Activated CD4-positive, alpha-beta T cell treated with anti-CD3 and anti-CD28 coated beads for 48 hours (primary cell): Measurements from ENCODE around the gene OGFOD3.
"Not testable (repeated sequence)": the region's sequence is repeated elsewhere in the genome, so short reads cannot be mapped to it uniquely, and the experiment has no call there.

Source experiments
- DNase-seq: peaks from one replicate; pipeline ENCODE4 v3.0.0-alpha.2; 2020

The OGFOD3 gene, protein sequence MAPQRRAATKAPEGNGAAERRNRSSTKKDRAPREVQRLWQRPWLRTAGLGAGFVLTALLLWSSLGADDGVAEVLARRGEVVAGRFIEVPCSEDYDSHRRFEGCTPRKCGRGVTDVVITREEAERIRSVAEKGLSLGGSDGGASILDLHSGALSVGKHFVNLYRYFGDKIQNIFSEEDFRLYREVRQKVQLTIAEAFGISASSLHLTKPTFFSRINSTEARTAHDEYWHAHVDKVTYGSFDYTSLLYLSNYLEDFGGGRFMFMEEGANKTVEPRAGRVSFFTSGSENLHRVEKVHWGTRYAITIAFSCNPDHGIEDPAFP

DNA sequence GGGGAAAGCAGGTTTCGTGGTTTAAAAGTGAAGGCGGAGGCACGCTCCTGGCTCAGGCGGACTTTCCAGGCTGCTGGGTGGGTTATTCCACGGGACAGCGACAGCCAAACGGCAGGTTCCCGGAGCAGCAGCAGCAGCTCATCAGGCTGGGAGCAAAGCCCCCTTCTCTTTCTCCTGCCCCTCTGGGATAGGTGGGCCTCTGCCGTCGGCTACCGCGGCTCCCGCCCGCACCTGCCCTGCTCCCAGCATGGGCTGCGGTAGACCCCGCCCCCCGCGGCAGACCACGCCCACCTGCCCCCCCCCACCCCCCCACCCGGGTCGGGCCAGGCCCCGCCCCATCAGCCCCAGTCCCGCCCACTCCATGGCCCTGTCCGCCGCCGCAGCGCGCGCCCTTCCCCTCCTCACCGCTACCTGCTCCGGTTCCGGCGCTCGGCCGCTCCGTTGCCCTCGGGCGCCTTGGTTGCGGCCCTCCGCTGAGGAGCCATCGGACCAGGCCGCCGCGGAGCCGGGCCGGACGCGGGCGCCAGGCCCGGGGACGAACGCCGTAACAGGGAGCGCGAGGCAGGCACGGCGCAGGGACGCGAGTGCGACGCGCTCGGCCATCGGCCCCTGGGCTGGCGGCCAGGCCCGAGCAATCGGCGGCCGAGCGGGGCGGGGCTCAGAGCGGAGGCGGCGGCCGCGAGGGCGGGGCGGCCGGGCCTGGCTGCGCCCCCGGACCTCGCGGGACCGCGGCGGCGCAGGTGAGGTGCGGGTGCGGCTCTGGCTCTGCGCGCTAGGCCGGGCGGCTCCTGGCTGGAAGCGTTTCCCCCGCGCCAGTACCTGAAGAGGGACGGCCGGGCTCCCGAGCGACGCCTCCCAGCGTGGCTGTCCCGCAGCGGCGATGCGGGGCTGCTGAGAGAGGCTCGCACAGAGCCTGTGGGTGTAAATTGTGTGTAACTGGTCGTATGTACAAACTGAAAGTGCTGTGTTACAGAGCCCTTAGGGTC lies at the start of gene OGFOD3, which contains the start of gene HEXD:
TSS of gene OGFOD3 (minus strand) at position 586 of the 986 bp plus-strand sequence. CDS start at position 485, 101 bp downstream.
TSS of gene HEXD (plus strand) at position 347 of the 986 bp plus-strand sequence. CDS start 1,453 bp downstream, outside the sequence.
- peak; percentile 85 for DNase-seq

DNA sequence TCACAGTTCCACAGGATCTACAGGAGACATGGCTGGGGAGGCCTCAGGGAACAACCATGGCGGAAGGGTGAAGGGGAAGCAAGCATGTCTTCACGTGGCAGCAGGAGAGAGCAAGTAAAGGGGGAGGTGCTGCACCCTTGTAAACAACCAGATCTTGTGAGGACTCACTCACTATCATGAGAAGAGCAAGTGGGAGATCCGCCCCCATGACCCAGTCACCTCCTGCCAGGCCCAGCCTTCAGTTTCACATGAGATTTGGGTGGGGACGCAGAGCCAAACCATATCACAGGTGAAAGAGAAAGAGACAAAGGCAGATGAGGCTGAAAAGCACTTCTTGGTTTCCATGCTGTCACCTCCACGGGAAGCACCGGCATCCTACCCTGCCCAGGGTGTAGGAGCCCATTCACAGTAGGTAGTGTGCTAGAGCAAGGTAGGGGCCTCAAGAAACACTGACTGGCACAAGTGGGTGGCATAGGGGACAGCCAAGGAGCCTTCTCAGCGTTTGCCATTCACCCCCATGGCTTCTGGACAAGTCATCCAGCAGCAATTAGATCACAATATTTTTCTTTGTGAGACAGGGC lies 46.7 kb upstream of the OGFOD3 start:
- peak; percentile 37 for DNase-seq

DNA sequence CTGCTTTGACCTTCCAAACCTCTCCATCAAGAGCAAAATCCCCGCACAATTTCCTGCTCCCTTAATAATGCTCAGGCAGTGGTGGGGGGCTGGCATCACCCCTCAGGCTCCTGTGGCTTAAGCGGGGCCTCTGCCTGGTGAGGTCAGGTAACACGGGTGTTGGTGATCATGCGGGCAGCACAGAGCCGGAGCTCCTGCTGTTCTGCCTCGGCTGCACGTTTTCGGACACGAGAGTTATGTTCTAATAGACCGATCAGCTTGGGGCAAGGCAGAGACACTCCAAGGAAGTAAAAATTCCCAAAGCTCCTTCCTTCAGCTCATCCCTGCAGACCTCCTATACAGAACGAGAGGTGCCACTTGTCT lies 46.2 kb upstream of the OGFOD3 start:
- DNase-seq: no peak

DNA sequence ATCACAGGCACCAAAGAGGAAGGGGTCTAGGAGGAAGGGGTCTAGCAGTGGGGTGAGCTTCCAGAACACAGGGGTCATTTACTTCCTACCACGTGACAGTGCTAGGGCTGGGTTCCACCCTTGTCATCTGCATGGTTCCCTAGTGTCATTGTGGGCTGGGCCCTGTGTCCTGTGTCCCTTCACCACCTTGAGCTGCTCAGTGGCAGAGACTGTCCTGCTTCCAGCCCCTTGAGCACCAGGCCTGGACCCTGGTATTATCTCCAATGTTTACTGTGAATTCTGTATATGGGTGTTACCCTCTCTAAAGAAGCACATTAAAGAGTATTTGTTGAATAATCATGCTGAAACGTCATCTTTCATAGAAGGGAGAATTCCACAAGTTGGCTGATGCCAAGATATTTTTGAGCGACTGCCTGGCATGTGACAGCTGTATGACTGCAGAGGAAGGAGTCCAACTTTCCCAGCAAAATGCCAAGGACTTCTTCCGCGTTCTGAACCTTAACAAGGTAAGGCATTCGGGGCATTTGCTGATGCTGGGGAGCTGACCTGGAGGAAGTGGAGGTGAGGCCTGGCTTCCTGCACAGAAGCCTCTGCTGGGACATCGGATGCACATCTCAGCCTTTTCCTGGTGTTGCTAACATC lies 45.7 kb upstream of the OGFOD3 start:
- DNase-seq: no peak

DNA sequence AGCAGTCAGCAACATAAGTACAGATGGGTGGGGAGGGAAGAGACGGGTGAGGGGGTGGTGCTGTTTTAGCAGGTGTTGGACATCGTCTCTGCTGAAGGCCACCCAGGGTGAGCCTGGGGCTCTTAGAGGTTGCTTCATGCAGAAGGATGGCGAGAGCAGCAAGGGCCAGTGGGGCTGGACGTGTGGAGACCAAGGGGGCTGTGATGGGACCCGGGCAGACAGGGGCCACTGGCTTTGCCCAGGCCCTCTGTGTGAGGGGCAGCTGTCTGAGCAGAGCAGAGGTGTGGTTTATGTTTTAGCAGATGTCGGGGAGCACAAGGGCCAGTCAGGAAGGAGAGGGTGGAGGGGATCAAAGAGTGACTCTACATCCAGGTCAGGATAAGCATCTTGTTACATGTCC lies 45.0 kb upstream of the OGFOD3 start:
- DNase-seq: no peak

DNA sequence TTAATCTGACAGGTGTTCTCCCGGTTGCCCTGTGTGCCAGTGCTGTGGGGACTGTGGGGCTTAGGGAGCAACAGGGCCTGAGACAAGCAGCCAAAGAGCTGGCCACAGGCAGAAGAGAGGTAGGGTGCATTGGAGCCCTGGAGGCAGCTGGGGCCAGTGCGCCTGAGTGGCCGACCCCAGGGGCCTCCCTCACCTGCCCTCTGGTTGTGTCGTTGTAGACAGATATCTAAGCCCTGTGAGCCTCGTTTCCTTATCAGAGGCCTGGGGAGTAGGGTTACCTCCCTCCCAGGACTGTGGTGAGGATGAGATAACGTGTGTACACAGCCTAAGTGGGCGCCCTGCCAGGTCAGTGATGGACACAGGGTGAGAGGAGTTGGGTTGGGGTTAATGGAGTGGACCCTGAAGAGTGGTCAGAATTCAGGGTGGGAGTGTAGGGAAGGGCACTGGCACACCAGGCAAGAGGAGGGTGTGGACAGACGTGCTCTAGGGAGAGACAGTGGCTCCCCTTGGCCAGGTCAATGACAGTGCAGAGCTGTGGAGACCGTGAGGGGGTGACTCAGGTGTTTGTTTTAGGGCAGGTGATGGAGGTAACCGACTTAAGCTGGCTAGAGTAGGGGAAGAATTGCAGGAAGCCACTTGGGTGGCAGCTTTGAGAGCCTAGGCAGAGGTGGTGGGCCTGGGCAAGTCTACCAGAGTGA lies 43.6 kb upstream of the OGFOD3 start:
- DNase-seq: no peak

DNA sequence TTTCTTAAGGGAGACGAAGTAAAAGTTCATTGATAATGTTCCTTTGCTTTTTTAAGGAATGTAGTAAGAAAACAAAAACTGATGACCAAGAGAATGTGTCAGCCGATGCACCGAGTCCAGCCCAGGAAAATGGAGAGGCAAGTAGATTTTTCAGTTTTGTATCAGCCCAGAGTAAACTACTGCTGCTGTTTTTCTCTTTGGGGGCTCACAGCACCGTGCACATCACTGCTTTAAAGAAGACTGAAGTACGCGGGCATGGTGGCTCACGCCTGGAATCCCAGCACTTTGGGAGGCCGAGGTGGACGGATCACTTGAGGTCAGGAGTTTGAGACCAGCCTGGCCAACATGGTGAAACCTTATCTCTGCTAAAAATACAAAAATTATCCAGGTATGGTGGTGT lies 41.5 kb upstream of the OGFOD3 start:
- not testable (repeated sequence) for DNase-seq

DNA sequence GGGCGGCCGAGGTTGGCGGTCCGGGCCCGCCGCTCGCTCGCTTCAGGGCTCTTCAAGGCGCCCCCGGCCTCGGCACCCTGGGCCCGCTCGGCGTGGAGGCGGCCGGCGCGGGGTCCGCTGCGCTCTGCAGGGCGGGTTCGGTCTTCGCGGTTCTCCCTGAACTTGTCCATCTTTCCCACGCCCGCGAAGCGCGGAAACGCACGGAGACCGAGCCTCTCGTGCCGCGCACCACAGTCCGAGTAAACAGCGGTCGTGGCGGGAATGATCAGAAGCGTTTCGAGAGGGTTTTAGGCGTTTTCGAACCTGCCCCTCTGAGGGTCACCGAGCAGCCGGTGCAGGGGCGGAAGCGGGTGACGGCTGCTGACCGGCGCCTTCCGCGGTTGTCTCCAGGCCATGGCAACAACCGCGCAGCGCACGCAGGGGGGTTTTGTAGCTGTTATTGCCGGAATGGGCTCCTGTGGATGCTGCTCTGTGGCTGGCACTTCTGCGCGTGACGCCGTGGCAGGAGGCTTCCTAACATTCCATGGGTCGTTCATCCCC lies 40.6 kb upstream of the OGFOD3 start:
- no peak for DNase-seq

DNA sequence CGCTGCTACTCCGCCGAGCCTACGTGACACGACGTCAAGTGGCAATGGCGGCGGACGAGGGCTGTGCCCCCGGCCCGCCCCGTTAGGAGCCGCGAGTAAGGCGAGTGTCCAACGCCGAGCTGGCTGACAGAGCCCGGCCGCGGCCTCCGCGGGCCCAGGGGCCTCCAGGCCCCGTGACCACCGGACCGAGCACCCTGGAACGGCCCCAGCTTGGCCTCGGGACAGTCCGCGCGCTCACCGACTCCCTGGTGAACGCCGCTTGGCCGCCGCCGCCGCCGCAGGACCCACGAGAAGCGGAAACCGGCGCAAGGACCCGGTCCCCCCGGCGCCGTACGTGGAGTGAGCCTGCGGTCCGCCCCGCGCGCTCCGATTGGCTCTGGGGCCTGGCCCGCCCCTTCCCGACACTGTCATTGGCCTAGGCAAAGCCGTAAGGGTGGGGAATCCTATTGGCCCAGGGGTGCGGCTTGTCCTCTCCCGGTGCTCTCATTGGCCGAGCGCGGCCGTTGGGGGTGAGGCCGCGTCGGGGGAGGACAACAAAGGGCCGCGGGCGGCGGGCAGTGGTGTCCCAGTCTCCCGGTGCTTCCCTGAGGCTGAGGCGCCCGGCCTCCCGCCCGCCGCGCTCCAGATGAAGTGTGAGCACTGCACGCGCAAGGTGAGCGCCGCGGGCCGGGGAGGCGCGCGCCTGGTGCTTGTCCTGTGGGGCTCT lies 39.9 kb upstream of the OGFOD3 start, which contains the start of gene NARF:
TSS of gene NARF (plus strand) at position 563 of the 706 bp plus-strand sequence. CDS start at position 626, 63 bp downstream.
- peak; percentile 97 for DNase-seq

DNA sequence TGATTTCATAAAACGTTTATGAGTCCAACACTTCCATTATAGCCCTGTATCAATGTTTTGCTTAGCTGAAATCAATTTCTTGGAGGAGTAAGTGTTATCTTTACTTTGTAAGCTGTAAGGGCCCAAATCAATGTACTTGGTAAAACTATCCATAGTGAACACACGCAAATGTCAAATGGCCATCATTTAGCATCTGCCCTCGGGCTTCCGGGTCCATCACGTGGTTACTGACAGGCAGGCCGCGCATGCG lies 39.5 kb upstream of the OGFOD3 start:
- DNase-seq: no peak

DNA sequence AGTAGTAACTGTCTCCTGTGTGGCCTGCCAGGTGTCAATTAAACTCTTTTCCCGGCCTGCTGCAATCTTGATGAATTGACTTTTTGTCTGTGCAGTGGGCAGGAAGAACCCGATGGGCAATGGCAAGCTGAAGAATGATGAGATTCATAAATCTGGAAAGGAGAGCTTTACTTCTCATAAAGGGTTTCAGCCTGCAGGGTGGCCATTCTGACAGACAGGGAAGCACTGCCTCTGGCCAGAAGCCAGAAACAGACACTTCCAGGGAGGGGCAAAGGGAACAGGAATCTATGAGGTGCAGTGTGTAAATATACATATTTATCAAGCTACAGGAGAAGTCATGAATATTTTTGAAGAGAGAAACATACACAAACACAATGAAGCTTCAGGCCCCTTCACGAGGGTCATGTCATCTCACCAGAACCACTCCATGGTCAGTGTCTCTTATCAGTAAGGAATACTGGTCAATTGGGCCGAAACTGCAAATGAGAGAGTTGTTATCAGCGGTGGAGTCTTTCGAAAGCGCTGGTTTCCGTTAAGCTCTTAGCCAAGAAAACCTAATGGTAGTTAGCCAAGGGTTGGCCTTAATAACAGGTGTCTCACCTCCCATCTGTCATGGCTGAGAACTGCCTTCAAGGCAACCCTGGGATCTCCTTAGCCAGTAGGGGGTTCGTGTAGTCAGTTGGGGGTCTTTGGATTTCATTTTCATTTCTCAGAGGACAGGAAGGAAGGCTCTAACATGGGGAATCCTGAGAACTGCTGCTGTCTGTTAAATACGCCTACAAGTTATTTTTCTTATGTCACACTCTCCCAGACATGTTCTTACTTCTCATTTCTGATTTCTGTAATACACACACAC lies 38.9 kb upstream of the OGFOD3 start:
- no peak for DNase-seq

DNA sequence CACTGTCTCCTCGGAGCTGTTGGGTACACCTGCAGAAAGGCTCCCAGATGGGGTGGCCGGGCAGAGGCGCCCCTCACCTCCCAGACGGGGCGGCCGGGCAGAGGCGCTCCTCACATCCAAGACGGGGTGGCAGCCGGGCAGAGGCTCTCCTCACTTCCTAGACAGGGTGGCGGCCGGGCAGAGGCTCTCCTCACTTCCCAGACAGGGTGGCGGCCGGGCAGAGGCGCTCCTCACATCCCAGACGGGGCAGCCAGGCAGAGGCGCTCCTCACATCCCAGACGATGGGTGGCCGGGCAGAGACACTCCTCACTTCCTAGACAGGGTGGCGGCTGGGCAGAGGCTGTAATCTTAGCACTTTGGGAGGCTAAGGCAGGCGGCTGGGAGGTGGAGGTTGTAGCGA lies 35.3 kb upstream of the OGFOD3 start:
- DNase-seq: not testable (repeated sequence)

DNA sequence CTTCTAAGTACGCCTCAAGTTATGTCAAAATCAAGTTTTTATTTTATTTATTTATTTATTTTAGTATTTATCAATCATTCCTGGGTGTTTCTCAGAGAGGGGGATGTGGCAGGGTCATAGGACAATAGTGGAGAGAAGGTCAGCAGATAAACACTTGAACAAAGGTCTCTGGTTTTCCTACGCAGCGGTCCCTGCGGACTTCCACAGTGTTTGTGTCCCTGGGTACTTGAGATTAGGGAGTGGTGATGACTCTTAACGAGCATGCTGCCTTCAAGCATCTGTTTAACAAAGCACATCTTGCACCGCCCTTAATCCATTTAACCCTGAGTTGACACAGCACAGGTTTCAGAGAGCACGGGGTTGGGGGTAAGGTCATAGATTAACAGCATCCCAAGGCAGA lies 34.8 kb upstream of the OGFOD3 start:
- DNase-seq: not testable (repeated sequence)

DNA sequence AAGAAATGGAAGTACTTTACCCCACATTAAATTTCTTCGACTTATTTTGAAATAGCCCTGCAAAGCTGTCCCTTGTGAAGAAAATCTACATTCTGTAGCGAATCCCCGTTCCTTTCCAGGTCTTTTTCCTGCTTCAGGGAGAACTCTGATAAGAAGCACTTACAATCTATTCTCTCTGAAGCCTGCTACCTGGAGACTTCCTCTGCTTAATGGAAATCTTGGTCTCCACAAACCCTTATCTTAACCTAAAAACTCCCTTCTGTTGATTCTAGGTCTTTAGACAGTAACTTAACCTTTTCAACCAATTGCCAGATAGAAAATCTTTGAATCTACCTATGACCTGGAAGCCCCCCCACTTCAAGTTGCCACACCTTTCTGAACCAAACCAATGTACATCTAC lies 33.8 kb upstream of the OGFOD3 start:
- no peak for DNase-seq

DNA sequence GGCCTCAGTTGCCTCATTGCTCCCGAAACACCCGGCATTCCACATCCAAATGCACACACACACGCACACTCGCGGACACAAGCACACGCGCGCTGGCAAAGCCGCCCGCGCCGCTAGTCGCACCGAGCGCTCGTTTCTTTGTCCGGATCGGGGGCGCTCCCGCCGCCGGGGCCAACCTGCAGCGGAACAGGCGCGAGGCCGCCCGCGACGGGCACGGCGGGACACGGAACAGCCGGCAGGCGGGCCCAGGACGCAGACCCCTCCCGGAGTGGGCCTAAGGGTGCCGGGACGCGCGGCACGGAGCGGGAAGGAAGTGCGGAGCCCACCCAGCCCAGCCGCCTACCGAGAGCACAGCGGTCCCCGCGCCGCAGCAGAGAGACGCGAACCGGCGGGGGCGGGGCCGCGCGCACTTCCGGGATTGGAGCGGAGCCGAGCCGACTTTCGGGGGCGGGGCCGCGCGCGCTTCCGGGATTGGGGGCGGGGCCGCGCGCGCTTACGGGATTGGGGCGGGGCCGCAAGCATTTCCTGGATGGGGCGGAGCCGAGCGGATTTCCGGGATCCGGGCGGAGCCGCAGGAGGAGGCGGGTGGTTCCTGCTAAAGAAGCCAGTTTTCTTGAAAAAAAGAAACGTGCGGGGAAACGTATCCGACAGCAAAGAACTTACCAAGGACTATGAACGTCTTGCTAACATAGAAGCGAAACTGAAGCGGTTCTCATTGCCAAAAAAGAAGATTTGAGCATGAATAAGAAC lies 32.1 kb upstream of the OGFOD3 start, which contains the start of gene CYBC1:
TSS of gene CYBC1 (minus strand) at position 396 of the 750 bp plus-strand sequence. CDS start 1,498 bp downstream, outside the sequence.
- DNase-seq: peak; percentile 97

DNA sequence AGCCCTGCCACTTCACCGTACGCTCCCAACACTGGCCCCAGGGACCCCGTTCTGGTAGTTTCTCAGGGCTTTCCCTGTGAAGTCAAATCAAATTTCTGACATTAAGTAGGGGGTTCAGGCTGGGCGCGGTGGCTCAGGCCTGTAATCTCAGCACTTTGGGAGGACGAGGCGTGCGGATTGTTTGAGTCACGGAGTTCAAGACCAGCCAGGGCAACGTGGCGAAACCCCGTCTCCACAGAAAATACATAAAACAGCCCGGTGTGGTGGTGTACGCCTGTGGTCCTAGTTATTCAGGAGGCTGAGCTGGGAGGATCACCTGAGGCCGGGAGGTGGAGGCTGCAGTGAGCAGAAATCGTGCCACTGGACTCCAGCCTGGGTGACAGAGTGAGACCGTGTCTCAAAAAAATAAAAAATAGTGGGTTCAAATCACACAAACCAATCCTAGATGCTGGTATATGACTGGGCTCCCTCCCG lies 31.5 kb upstream of the OGFOD3 start:
- DNase-seq: peak; percentile 69

DNA sequence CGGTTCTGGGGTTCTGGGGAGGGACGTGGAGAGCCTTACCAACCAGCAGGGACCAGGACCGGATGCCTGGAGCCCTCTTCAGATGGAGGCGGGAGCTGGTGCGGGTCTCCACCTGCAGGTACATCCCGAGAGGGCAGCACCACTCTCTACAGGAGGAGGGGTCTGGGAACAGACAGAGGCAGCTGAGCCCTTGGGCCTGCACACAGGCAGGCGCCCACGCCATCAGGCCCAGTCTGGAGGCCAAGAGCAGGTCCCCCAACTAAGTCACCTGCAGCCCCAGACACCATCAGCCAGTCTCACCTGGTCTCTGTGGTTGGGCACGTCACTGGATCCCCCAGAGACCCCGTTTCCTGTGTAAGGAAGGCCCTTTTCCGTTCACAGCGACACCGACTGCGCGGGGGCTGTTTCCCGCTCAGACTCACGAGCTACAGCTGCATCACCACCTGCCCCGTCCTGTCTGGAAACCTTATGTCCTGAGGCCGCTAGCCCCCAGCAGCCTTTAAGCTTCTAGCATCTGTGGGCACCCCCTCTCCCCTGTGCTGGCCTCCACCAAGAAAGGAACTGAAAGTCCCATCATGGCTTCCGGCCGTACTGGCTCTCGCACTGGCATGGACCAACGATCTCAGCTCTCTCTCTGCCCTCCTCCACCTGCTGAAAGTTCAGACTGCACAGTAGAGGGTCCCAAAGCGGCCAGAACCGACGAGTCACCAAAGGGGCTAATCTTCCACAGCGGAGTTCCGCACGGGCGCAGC lies 30.9 kb upstream of the OGFOD3 start:
- peak; percentile 77 for DNase-seq

DNA sequence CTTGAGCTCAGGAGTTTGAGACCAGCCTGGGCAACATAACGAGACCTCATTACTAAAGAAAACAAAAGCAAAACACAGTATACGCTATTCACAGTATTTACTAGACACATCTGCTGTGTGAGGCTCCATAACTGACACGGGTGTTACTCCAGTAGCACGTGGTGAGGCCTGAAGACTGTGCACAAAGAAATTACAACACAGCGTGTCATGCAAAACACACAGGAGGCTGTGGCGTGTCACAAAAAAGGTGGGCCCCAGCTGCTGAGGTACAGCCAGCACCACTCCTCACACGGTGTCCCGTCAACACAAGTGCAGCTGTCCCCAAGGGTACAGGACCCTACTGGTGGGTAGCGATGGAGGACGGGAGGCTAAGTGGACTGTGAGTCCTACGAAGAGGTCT lies 29.5 kb upstream of the OGFOD3 start:
- no peak for DNase-seq

DNA sequence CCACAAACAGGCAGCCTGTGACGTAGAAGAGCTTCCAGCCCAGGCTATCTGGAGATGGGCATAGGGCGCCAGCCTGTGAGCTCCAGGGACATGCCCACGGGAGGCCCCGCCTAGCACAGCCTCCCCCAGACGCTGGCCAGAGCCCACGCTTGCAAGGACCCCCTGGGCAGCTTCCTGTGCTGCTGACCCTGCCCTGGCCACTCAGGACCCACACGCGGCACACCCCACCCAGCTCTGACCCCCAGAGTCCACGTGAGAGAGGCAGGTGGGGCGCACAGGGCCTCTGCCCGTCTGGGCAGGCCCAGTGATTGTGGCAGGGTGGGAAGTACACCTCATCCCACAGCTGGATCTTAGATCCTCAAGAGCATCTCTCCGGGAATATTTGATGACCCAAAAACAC lies 28.3 kb upstream of the OGFOD3 start:
- no peak for DNase-seq
